ENCODE measurements around the gene ZMYND10. TPM values are rescaled to one million over a fixed set of nuclear protein-coding genes. Genes with fewer than 3 reads are reported as not detected.

ZMYND10 gene
- total RNA-seq, 6 donors from 2014 or later, result 3.1 to 98.7 (median 31.5) TPM

DNA sequence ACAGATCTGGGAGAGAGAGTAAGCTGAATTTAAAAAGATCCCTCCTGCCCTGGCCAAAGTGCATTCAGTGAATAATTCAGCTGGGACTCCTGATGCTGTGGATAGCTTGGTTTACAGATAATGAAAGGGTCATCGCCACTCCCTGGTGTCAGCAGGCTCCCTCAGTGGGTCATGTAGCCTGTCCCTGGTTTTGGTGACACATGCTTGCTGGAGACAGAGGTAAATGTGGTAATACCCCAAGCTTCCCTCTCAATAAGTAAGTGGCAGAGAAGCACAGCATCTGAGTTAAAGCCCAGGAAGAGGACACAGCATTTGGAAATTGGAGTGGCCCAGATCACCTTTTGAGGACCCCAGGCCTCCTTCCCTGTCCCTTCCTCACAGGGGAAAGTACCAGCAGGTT lies 11.9 kb upstream of the ZMYND10 start:
- Histone ChIP-seq H3K9me3 (no peaks in the 10 kb centered on the region), H3K27ac (peak overlapping the region; percentile 11 to 90 (median 54)), H3K4me3 (peak overlapping the region in 3 of 4 donors; percentile 68 to 79 (median 70)), H3K36me3 (peaks cover 21 to 43% (median 30%) of the 10 kb centered on the region in 4 donors), H3K4me1 (peaks cover 36 to 57% (median 37%) of the 10 kb centered on the region in 4 donors), H3K27me3 (no peaks in the 10 kb centered on the region)
- DNase-seq, result no peak
- 79% methylated on average over 1 of the region's 1 CpG; no CpG with 5 or more reads in 1 of the 2 donors for WGBS, 2 donors
- ATAC-seq (ENCODE audit: low FRiP score in 2 of 2), result no peak
- TF ChIP-seq CTCF (IDR thresholded peaks at IDR 0.05) (no peak), EP300 (IDR thresholded peaks at IDR 0.05) (no peak), POLR2AphosphoS5 (IDR thresholded peaks at IDR 0.05) (no peak), POLR2A (IDR thresholded peaks at IDR 0.05) (no peak)

- 38 to 42% methylated on average over 4 to 5 of the region's 5 CpGs for WGBS, 2 donors
- ATAC-seq (ENCODE audit: low FRiP score in 2 of 2) (no peak), DNase-seq (peak in 1 of 2 donors; percentile 64)
- peaks cover 40 to 67% (median 42%) of the 10 kb centered on the region in 4 donors for H3K4me1 ChIP-seq
- H3K27ac ChIP-seq, result peak overlapping the region in 3 of 4 donors; percentile 22 to 90 (median 32)
- H3K9me3 ChIP-seq, result no peaks in the 10 kb centered on the region
- TF ChIP-seq POLR2A (IDR thresholded peaks at IDR 0.05) (no peak), POLR2AphosphoS5 (IDR thresholded peaks at IDR 0.05) (no peak), CTCF (IDR thresholded peaks at IDR 0.05) (no peak), EP300 (IDR thresholded peaks at IDR 0.05) (no peak)
- H3K36me3 ChIP-seq, result peaks cover 21 to 44% (median 30%) of the 10 kb centered on the region in 4 donors
- H3K4me3 ChIP-seq, result peak overlapping the region in 3 of 4 donors; percentile 8 to 70 (median 13)
- H3K27me3 ChIP-seq, result no peaks in the 10 kb centered on the region
Observed at GRCh38 chr3:50356553-50356952, 11.0 kb upstream of the ZMYND10 start.

GRCh38 chr3:50355829-50356552 lies 10.5 kb upstream of the ZMYND10 start:
- TF ChIP-seq EP300 (IDR thresholded peaks at IDR 0.05) (no peak), POLR2AphosphoS5 (IDR thresholded peaks at IDR 0.05) (no peak), POLR2A (IDR thresholded peaks at IDR 0.05) (no peak), CTCF (IDR thresholded peaks at IDR 0.05) (no peak)
- H3K27me3 ChIP-seq, result no peaks in the 10 kb centered on the region
- H3K4me3 ChIP-seq, result peak overlapping the region in 2 of 4 donors; percentile 8 to 70
- no peaks in the 10 kb centered on the region for H3K9me3 ChIP-seq
- no peak for DNase-seq
- H3K4me1 ChIP-seq, result peaks cover 46 to 72% (median 48%) of the 10 kb centered on the region in 4 donors
- ATAC-seq (ENCODE audit: low FRiP score in 2 of 2), result no peak
- whole genome bisulfite sequencing, 2 donors, result 68 to 77% methylated on average over 4 to 5 of the region's 5 CpGs
- H3K27ac ChIP-seq, result peak overlapping the region in 3 of 4 donors; percentile 22 to 90 (median 32)
- peaks cover 21 to 44% (median 30%) of the 10 kb centered on the region in 4 donors for H3K36me3 ChIP-seq

DNA sequence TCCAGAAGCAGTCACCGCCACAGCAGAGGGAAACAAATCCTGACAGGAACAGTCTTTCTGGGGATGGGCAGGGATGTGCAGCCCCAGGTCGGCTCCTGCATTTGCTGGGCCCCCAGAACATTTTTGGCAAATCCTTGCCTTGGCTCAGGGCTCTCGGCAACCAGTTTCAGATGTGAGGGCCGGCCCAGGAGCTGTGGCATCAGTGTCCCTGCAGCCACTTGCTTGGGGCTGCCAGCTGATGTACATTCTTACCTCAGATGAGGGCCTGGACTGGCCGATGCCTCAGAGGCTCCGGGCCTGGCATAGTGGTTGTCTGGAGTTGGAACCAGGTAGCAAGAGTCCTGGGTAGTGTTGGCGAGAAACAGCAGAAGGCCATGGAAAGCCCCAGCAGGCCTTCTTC lies 9.3 kb upstream of the ZMYND10 start:
- Histone ChIP-seq H3K27ac (no peak overlapping the region), H3K9me3 (no peaks in the 10 kb centered on the region), H3K4me1 (peaks cover 50 to 78% (median 52%) of the 10 kb centered on the region in 4 donors), H3K27me3 (no peaks in the 10 kb centered on the region), H3K36me3 (peaks cover 21 to 44% (median 30%) of the 10 kb centered on the region in 4 donors), H3K4me3 (no peak overlapping the region)
- TF ChIP-seq POLR2AphosphoS5 (IDR thresholded peaks at IDR 0.05) (no peak), EP300 (IDR thresholded peaks at IDR 0.05) (no peak), POLR2A (IDR thresholded peaks at IDR 0.05) (no peak), CTCF (IDR thresholded peaks at IDR 0.05) (no peak)
- DNase-seq, result no peak
- 96 to 100% methylated on average over 1 to 7 of the region's 7 CpGs for WGBS, 2 donors
- no peak for ATAC-seq (ENCODE audit: low FRiP score in 2 of 2)

All from upper lobe of left lung (tissue), 6 donors.